Keratinocyte (primary cell): ENCODE results near the gene AGO3. TPM values are rescaled to one million over a fixed set of nuclear protein-coding genes. Genes with fewer than 3 reads are reported as not detected.

Experiments
- DNase-seq: peaks from one replicate; pipeline ENCODE4 v3.0.0-alpha.2; 2011; ENCODE audit warnings: low read depth, missing footprints, low spot score
- FAIRE-seq: peaks from 2 replicates; lab custom pipeline; 2011; peaks lifted over from hg19 to GRCh38; lab: Jason Lieb, UNC
- H2AFZ ChIP-seq: 2 replicates; pipeline ENCODE4 v1.6.0; 2012; ENCODE audit warnings: low read length, control low read depth, inconsistent platforms; ENCODE audit not compliant: control insufficient read depth
- H3K27ac ChIP-seq: 2 replicates; pipeline ENCODE4 v1.5.1; 2011; ENCODE audit warnings: low read length; ENCODE audit not compliant: control insufficient read depth, insufficient read depth
- H3K27me3 ChIP-seq: 3 replicates; pipeline ENCODE4 v1.6.0; 2011; ENCODE audit warnings: low read length; ENCODE audit not compliant: control insufficient read depth, insufficient read depth; ENCODE audit errors: extremely low read depth
- H3K36me3 ChIP-seq, 2 experiments: 2 replicates in 1 of 2; 3 replicates in 1 of 2; pipeline ENCODE4 v1.5.1; 2011; ENCODE audit warnings: low read length in 2 of 2, mild to moderate bottlenecking in 1 of 2; ENCODE audit not compliant: control insufficient read depth in 2 of 2, insufficient read depth in 2 of 2; ENCODE audit errors: extremely low read depth in 1 of 2
- H3K4me1 ChIP-seq: 3 replicates; pipeline ENCODE4 v1.5.1; 2011; ENCODE audit warnings: low read length; ENCODE audit not compliant: control insufficient read depth, insufficient read depth; ENCODE audit errors: extremely low read depth
- H3K4me2 ChIP-seq: 3 replicates; pipeline ENCODE4 v1.6.0; 2011; ENCODE audit warnings: low read depth, low read length; ENCODE audit not compliant: control insufficient read depth, insufficient read depth; ENCODE audit errors: extremely low read depth
- H3K4me3 ChIP-seq, 3 experiments: fragments of 200-600 bp in 1 of 3; sonication (generic) in 1 of 3; 2 replicates in 2 of 3; 3 replicates in 1 of 3; pipeline ENCODE4 v1.5.1; 2011 to 2016; ENCODE audit warnings: low read length in 3 of 3, mild to moderate bottlenecking in 3 of 3, control low read depth in 2 of 3, inconsistent platforms in 1 of 3, low read depth in 1 of 3, mixed read lengths in 1 of 3, mixed run types in 1 of 3, moderate library complexity in 1 of 3; ENCODE audit not compliant: control insufficient read depth in 2 of 3, insufficient read depth in 2 of 3; ENCODE audit errors: extremely low read depth in 1 of 3
- H3K79me2 ChIP-seq: 2 replicates; pipeline ENCODE4 v1.6.0; 2012; ENCODE audit warnings: low read length; ENCODE audit not compliant: control insufficient read depth, insufficient read depth
- H3K9ac ChIP-seq: 3 replicates; pipeline ENCODE4 v1.6.0; 2011; ENCODE audit warnings: low read length; ENCODE audit not compliant: control insufficient read depth, insufficient read depth; ENCODE audit errors: extremely low read depth
- H3K9me1 ChIP-seq: 3 replicates; pipeline ENCODE4 v1.6.0; 2011; ENCODE audit warnings: low read length; ENCODE audit not compliant: control insufficient read depth, insufficient read depth; ENCODE audit errors: extremely low read depth
- H3K9me3 ChIP-seq: 2 replicates; pipeline ENCODE4 v1.5.1; 2012; ENCODE audit warnings: low read depth, low read length; ENCODE audit not compliant: control insufficient read depth
- H4K20me1 ChIP-seq: 3 replicates; pipeline ENCODE4 v1.6.0; 2011; ENCODE audit warnings: low read length; ENCODE audit not compliant: control insufficient read depth, insufficient read depth; ENCODE audit errors: extremely low read depth
- EZH2 ChIP-seq: IDR thresholded peaks from one replicate; pipeline ENCODE4 v1.6.1; 2012; ENCODE audit warnings: inconsistent platforms, mild to moderate bottlenecking, low read length, moderate library complexity
- dilution Hi-C: fragments of 300-500 bp; cut with MboI; formaldehyde crosslinking; loops from one replicate; pipeline ENCODE4 v1.7.0; 2020; ENCODE audit warnings: low sequenced_read_pairs; ENCODE audit not compliant: extremely low pct_ligation_motif_present
- polyA plus RNA-seq, 5 experiments: library from polyadenylated mRNA; depleted of rRNA in 3 of 5; stranded (reverse) in 3 of 5; stranded (forward) in 1 of 5; unstranded in 1 of 5; fragments of >200 nt; gene quantifications; 1 replicate in 1 of 5; 2 replicates in 3 of 5; 3 replicates in 1 of 5; pipeline versions ENCODE4 v1.2.1 to v1.2.3, GENCODE V29; 2011 to 2012; ENCODE audit warnings: missing spikeins in 2 of 5, low read depth in 1 of 5, low replicate concordance in 1 of 5
- TF ChIP-seq, protein P1 (sequence below), 3 experiments: IDR thresholded peaks in 1 of 3; conservative IDR thresholded peaks in 1 of 3; optimal IDR thresholded peaks in 1 of 3; 2 replicates in 2 of 3; 3 replicates in 1 of 3; pipeline versions ENCODE3 to v1.5.1; 2011; ENCODE audit warnings: low read length in 3 of 3, mild to moderate bottlenecking in 3 of 3, moderate library complexity in 2 of 3, control low read depth in 1 of 3, inconsistent platforms in 1 of 3; ENCODE audit not compliant: insufficient read depth in 2 of 3; ENCODE audit errors: extremely low read depth in 1 of 3

The AGO3 gene
- polyA plus RNA-seq, 1 donor (not counting 4 experiments of a cell fraction or from before 2014, with no cell fraction given), result 14.0 TPM

DNA sequence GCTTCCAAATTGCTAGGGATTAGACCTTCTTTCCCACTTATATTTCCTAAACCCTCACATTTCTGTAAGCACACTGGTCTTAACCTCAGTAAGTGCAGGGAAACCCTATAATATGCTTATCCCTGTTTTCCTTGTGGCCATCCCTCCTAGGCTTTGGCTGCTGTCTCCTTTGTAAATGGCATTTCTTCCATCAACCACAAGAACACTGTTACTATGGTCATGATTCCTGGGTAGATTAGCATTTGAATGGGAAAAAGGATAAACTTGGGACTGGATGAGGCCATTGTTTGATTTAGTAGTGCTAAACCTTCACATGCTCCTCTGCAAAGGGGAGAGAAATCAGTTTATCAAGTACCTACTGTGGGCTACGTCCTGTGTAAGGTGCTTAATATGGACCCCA is 16.2 kb upstream of the AGO3 start:
- no peaks in the 10 kb centered on the region for H3K9me3 ChIP-seq
- no peak overlapping the region for H3K27ac ChIP-seq
- no peak overlapping the region for H3K9ac ChIP-seq
- H2AFZ ChIP-seq, result no peak overlapping the region
- H3K9me1 ChIP-seq, result no peaks in the 10 kb centered on the region
- peaks cover 27 to 28% of the 10 kb centered on the region in 2 experiments for H3K36me3 ChIP-seq
- dilution Hi-C loops, result no loop called here
- no peak overlapping the region for H3K4me3 ChIP-seq
- no peaks in the 10 kb centered on the region for H3K4me1 ChIP-seq
- FAIRE-seq (no peak), DNase-seq (no peak)
- H3K4me2 ChIP-seq, result no peak overlapping the region
- no peaks in the 10 kb centered on the region for H4K20me1 ChIP-seq
- TF ChIP-seq, protein P1, sequence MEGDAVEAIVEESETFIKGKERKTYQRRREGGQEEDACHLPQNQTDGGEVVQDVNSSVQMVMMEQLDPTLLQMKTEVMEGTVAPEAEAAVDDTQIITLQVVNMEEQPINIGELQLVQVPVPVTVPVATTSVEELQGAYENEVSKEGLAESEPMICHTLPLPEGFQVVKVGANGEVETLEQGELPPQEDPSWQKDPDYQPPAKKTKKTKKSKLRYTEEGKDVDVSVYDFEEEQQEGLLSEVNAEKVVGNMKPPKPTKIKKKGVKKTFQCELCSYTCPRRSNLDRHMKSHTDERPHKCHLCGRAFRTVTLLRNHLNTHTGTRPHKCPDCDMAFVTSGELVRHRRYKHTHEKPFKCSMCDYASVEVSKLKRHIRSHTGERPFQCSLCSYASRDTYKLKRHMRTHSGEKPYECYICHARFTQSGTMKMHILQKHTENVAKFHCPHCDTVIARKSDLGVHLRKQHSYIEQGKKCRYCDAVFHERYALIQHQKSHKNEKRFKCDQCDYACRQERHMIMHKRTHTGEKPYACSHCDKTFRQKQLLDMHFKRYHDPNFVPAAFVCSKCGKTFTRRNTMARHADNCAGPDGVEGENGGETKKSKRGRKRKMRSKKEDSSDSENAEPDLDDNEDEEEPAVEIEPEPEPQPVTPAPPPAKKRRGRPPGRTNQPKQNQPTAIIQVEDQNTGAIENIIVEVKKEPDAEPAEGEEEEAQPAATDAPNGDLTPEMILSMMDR (optimal IDR thresholded peaks at IDR 0.05 in 1 of 3, IDR thresholded peaks at IDR 0.05 in 1 of 3, conservative IDR thresholded peaks at IDR 0.05 in 1 of 3; ENCODE audit: extremely low read depth in 1 of 3, insufficient read depth in 2 of 3, low read length in 3 of 3), result no peak
- TF ChIP-seq EZH2, result no peak
- H3K79me2 ChIP-seq, result no peaks in the 10 kb centered on the region
- no peaks in the 10 kb centered on the region for H3K27me3 ChIP-seq

GRCh38 chr1:35915693-35916092 is 15.2 kb upstream of the AGO3 start:
- Histone ChIP-seq H3K9me1 (no peaks in the 10 kb centered on the region), H3K4me2 (no peak overlapping the region), H3K9me3 (no peaks in the 10 kb centered on the region), H3K9ac (no peak overlapping the region), H3K79me2 (no peaks in the 10 kb centered on the region), H3K27me3 (no peaks in the 10 kb centered on the region), H3K4me1 (no peaks in the 10 kb centered on the region), H3K36me3 (peaks cover 27 to 28% of the 10 kb centered on the region in 2 experiments), H3K27ac (no peak overlapping the region), H4K20me1 (no peaks in the 10 kb centered on the region), H2AFZ (no peak overlapping the region), H3K4me3 (no peak overlapping the region)
- no peak for DNase-seq
- TF ChIP-seq, protein P1 (optimal IDR thresholded peaks at IDR 0.05 in 1 of 3, IDR thresholded peaks at IDR 0.05 in 1 of 3, conservative IDR thresholded peaks at IDR 0.05 in 1 of 3; ENCODE audit: extremely low read depth in 1 of 3, insufficient read depth in 2 of 3, low read length in 3 of 3), result no peak
- no peak for TF ChIP-seq EZH2
- no peak for FAIRE-seq
- dilution Hi-C loops, result no loop called here
